H1 (cell line): ENCODE data around the gene SLC9A3. TPM values are rescaled to one million over a fixed set of nuclear protein-coding genes. Genes with fewer than 3 reads are reported as not detected.

Experiments used
- CHD7 ChIP-seq: fragments of 300-600 bp; sonication (generic); IDR thresholded peaks from 2 replicates; pipeline ENCODE4 v1.7.1; 2012; ENCODE audit warnings: low read length, moderate library complexity, mild to moderate bottlenecking, inconsistent platforms; ENCODE audit not compliant: insufficient replicate concordance
- GABPA ChIP-seq: IDR thresholded peaks from 2 replicates; pipeline ENCODE4 v1.6.1; 2011; ENCODE audit warnings: mild to moderate bottlenecking, low read length, moderate library complexity, borderline replicate concordance; ENCODE audit not compliant: insufficient read depth
- KDM5A ChIP-seq: fragments of 200-600 bp; IDR thresholded peaks from 2 replicates; pipeline ENCODE4 v1.7.1; 2012; ENCODE audit warnings: mild to moderate bottlenecking, low read length, inconsistent platforms, mixed read lengths
- polyA plus RNA-seq, 7 experiments: library from polyadenylated mRNA; depleted of rRNA in 3 of 7; stranded (reverse) in 5 of 7; unstranded in 2 of 7; fragments of >200 nt in 5 of 7; fragments of 200-250 nt in 2 of 7; gene quantifications; 1 replicate in 5 of 7; 2 replicates in 1 of 7; 4 replicates in 1 of 7; pipeline versions ENCODE4 v1.2.1 to v1.2.3, GENCODE V29; 2011 to 2013; ENCODE audit warnings: missing spikeins in 2 of 7, mixed read lengths in 2 of 7
- total RNA-seq: library from RNA; stranded (reverse); fragmentation: NEBNext Ultra II Directional; extraction: Animal tissue kit (Norgen Biotek cat#: 25700); gene quantifications from 2 replicates; pipeline ENCODE4 v1.2.1, GENCODE V29; 2021

The SLC9A3 gene
- total and polyA plus RNA-seq, 2 of the 8 experiments (the other 6 are each of a cell fraction or from before 2014, with no cell fraction given): 0.95 to 1.0 TPM

- no peak for TF ChIP-seq KDM5A
- TF ChIP-seq GABPA: no peak
- no peak for TF ChIP-seq CHD7
Observed at GRCh38 chr5:573206-573605, 49.0 kb upstream of the SLC9A3 start (continued).
